ENCODE data around the gene PCDHGA5. TPM values are rescaled to one million over a fixed set of nuclear protein-coding genes. Genes with fewer than 3 reads are reported as not detected.

PCDHGA5 gene
- total and polyA plus RNA-seq, 2 of the 8 experiments (the other 6 are each of a cell fraction or from before 2014, with no cell fraction given) = 1.1 to 1.3 TPM

- Histone ChIP-seq H4K91ac (replicated peaks; ENCODE audit: insufficient read length, low read length) (no peak overlapping the region), H3K56ac (replicated peaks; ENCODE audit: insufficient read length, low read depth, low read length) (no peak overlapping the region), H2AFZ (ENCODE audit: low read length) (no peak overlapping the region), H3K4ac (replicated peaks; ENCODE audit: insufficient read length, low read depth, low read length) (no peak overlapping the region), H2BK120ac (replicated peaks; ENCODE audit: low read depth, low read length) (no peak overlapping the region), H3K79me2 (ENCODE audit: control insufficient read depth in 1 of 2, insufficient read depth in 2 of 2, low read length in 2 of 2) (no peaks in the 10 kb centered on the region), H3K23me2 (ENCODE audit: low read depth, low read length) (no peaks in the 10 kb centered on the region), H4K20me1 (replicated peaks in 1 of 2; ENCODE audit: control insufficient read depth in 1 of 2, insufficient read depth in 2 of 2, low read length in 2 of 2) (no peaks in the 10 kb centered on the region), H3K27ac (ENCODE audit: low read depth, low read length) (no peak overlapping the region), H3K9me3 (ENCODE audit: insufficient read depth in 2 of 2, low read depth in 1 of 2, low read length in 1 of 2) (peaks cover 36 to 51% of the 10 kb centered on the region in 2 experiments; a peak in 3 of 4 replicates), H3K79me1 (ENCODE audit: low read depth, low read length) (no peaks in the 10 kb centered on the region), H2BK12ac (ENCODE audit: low read depth, low read length) (no peak overlapping the region), H3K23ac (ENCODE audit: insufficient read length) (no peak overlapping the region), H4K5ac (ENCODE audit: insufficient read length, low read depth, low read length) (no peak overlapping the region), H2AK5ac (ENCODE audit: low read depth, low read length) (no peak overlapping the region), H3K4me3 (ENCODE audit: extremely low read depth in 1 of 4, insufficient read depth in 2 of 4, low read depth in 3 of 4, low read length in 4 of 4) (no peak overlapping the region), H3K36me3 (ENCODE audit: control insufficient read depth in 2 of 4, insufficient read depth in 4 of 4, low read length in 3 of 4) (peaks cover 0 to 3% (median 0%) of the 10 kb centered on the region in 4 experiments; a peak in 2 of 8 replicates), H3K18ac (ENCODE audit: extremely low read depth, low read length) (no peak overlapping the region), H3K4me1 (replicated peaks in 1 of 4; ENCODE audit: control insufficient read depth in 3 of 4, insufficient read depth in 4 of 4, low read length in 3 of 4) (no peaks in the 10 kb centered on the region), H2BK15ac (ENCODE audit: low read length) (no peak overlapping the region), H3K27me3 (replicated peaks in 1 of 4; ENCODE audit: control insufficient read depth in 3 of 4, extremely low read depth in 1 of 4, insufficient read depth in 3 of 4, low read length in 3 of 4) (no peaks in the 10 kb centered on the region), H3K9ac (replicated peaks in 1 of 4; ENCODE audit: extremely low read depth in 1 of 4, low read depth in 3 of 4, low read length in 3 of 4) (no peak overlapping the region), H3K14ac (ENCODE audit: insufficient read length) (no peak overlapping the region), H2BK20ac (ENCODE audit: low read length) (no peak overlapping the region), H2BK5ac (ENCODE audit: low read depth, low read length) (no peak overlapping the region), H4K8ac (ENCODE audit: extremely low read depth, insufficient read depth, low read length) (no peak overlapping the region), H3K4me2 (ENCODE audit: insufficient read depth in 1 of 2, low read depth in 2 of 2, low read length in 2 of 2) (no peak overlapping the region)
- WGBS, 2 experiments (ENCODE audit: extremely low coverage in 1 of 2, insufficient coverage in 1 of 2, insufficient read length in 1 of 2, insufficient replicate concordance in 2 of 2, low coverage in 1 of 2, low lambda C conversion rate in 2 of 2, missing lambda C conversion rate in 1 of 2) = 93% methylated on average over 14 of the region's 14 CpGs; no CpG with 5 or more reads in 1 of the 2 experiments
- no peak for TF ChIP-seq SP2 (IDR thresholded peaks at IDR 0.05; ENCODE audit: low read length)
- no peak for TF ChIP-seq TAF1 (IDR thresholded peaks at IDR 0.05; ENCODE audit: low read depth, low read length)
- no peak for TF ChIP-seq TAF7 (optimal IDR thresholded peaks at IDR 0.05; ENCODE audit: borderline replicate concordance, low read depth, low read length)
- FAIRE-seq (no peak), DNase-seq (ENCODE audit: low read depth in 1 of 2, low spot score in 2 of 2) (no peak)
- POLR2A ChIA-PET (ENCODE audit: partially characterized antibody) = interaction anchor here (1.3 kb wide), 1 partner anchor 16 kb away, joined by 3 read pairs; no protein-coding TSS in a partner anchor
- CTCF ChIA-PET (ENCODE audit: partially characterized antibody) = interaction anchor here (0.7 to 2.9 kb wide), 17 partner anchors 10 to 183 kb away, joined by 3 to 11 read pairs (median 4); partner anchors contain the start of genes PCDHGA10, PCDHGA5, PCDHGB2 and PCDHGB4
Observed at GRCh38 chr5:141374627-141375026, 10.7 kb downstream of the PCDHGA5 start.

All from H1 (cell line).